HepG2 (cell line): Measurements from ENCODE around the gene ADCK2. TPM values are rescaled to one million over a fixed set of nuclear protein-coding genes. Genes with fewer than 3 reads are reported as not detected.

Experiments used
- DR1 ChIP-seq: sonication (generic); formaldehyde crosslinking; IDR thresholded peaks from 2 replicates; pipeline ENCODE4 v1.8.0; 2021; ENCODE audit warnings: mild to moderate bottlenecking, missing genetic modification reagents, inconsistent platforms
- E2F1 ChIP-seq: sonication (generic); formaldehyde crosslinking; IDR thresholded peaks from 2 replicates; pipeline ENCODE4 v1.5.0; 2020; ENCODE audit warnings: missing genetic modification reagents
- FIP1L1 ChIP-seq: fragments of 200-400 bp; formaldehyde crosslinking; IDR thresholded peaks from 2 replicates; pipeline ENCODE4 v1.6.1; 2018; ENCODE audit warnings: low read depth, mild to moderate bottlenecking, low read length, moderate library complexity, borderline replicate concordance; ENCODE audit not compliant: insufficient read depth
- HOXA5 ChIP-seq: sonication (generic); formaldehyde crosslinking; IDR thresholded peaks from 2 replicates; pipeline ENCODE4 v1.4.0; 2020; ENCODE audit warnings: missing genetic modification reagents
- MIER3 ChIP-seq: IDR thresholded peaks from 2 replicates; pipeline ENCODE4 v1.6.1; 2016; ENCODE audit warnings: missing compliant biosample characterization, borderline replicate concordance
- MXD4 ChIP-seq: IDR thresholded peaks from 2 replicates; pipeline ENCODE4 v1.6.1; 2016; ENCODE audit warnings: mild to moderate bottlenecking, missing biosample characterization, missing genetic modification reagents
- PAXIP1 ChIP-seq: sonication (generic); formaldehyde crosslinking; conservative IDR thresholded peaks from 2 replicates; pipeline ENCODE4 v1.4.0; 2020; ENCODE audit warnings: mild to moderate bottlenecking, missing genetic modification reagents, moderate library complexity
- RAD51 ChIP-seq: fragments of 450-650 bp; IDR thresholded peaks from 2 replicates; pipeline ENCODE4 v1.6.1; 2016; ENCODE audit warnings: borderline replicate concordance
- RERE ChIP-seq: IDR thresholded peaks from 2 replicates; pipeline ENCODE4 v1.6.1; 2016; ENCODE audit warnings: low read depth, missing genetic modification reagents, missing compliant biosample characterization
- RNF219 ChIP-seq: sonication (generic); formaldehyde crosslinking; IDR thresholded peaks from 2 replicates; pipeline ENCODE4 v1.5.0; 2020; ENCODE audit warnings: mild to moderate bottlenecking, missing genetic modification reagents
- ZNF530 ChIP-seq: sonication (generic); formaldehyde crosslinking; IDR thresholded peaks from 2 replicates; pipeline ENCODE4 v1.5.0; 2020; ENCODE audit warnings: low read depth, mild to moderate bottlenecking, missing genetic modification reagents
- ZNF569 ChIP-seq: sonication (generic); formaldehyde crosslinking; IDR thresholded peaks from 2 replicates; pipeline ENCODE4 v1.5.0; 2020; ENCODE audit warnings: mild to moderate bottlenecking, missing genetic modification reagents, moderate library complexity, borderline replicate concordance
- ZNF766 ChIP-seq: sonication (generic); formaldehyde crosslinking; IDR thresholded peaks from 2 replicates; pipeline ENCODE4 v1.5.0; 2020; ENCODE audit warnings: missing genetic modification reagents, borderline replicate concordance
- ZNF788 ChIP-seq: sonication (generic); formaldehyde crosslinking; IDR thresholded peaks from 2 replicates; pipeline ENCODE4 v1.5.0; 2020; ENCODE audit warnings: mild to moderate bottlenecking, missing genetic modification reagents, borderline replicate concordance
- ZNF790 ChIP-seq: sonication (generic); formaldehyde crosslinking; IDR thresholded peaks from 2 replicates; pipeline ENCODE4 v1.8.0; 2022; ENCODE audit warnings: missing genetic modification reagents, mild to moderate bottlenecking, borderline replicate concordance
- ZNF850 ChIP-seq: sonication (generic); formaldehyde crosslinking; conservative IDR thresholded peaks from 2 replicates; pipeline ENCODE4 v1.9.0; 2021; ENCODE audit warnings: mild to moderate bottlenecking, missing genetic modification reagents
- polyA plus RNA-seq, 8 experiments: library from polyadenylated mRNA; depleted of rRNA in 3 of 8; stranded (reverse) in 7 of 8; unstranded in 1 of 8; fragments of >200 nt; fragmentation: Illumina TruSeq in 4 of 8; extraction: Trizol in 4 of 8; gene quantifications; 2 replicates each; pipeline versions ENCODE4 v1.2.1 to v1.2.3, GENCODE V29; 2011 to 2016; ENCODE audit warnings: low read depth in 4 of 8, missing spikeins in 1 of 8, mixed read lengths in 1 of 8; ENCODE audit not compliant: insufficient read depth in 1 of 8
- total RNA-seq, 5 experiments: library from RNA; depleted of rRNA; stranded (reverse); fragments of >200 nt; fragmentation: Illumina TruSeq; extraction: Trizol; gene quantifications; 2 replicates each; pipeline ENCODE4 v1.2.3, GENCODE V29; 2016; ENCODE audit warnings: low read depth in 1 of 5

ADCK2 gene
- total and polyA plus RNA-seq, 2 of the 13 experiments (the other 11 are each of a cell fraction or from before 2014, with no cell fraction given): 8.6 to 18.8 TPM

- TF ChIP-seq RERE (no peak), ZNF790 (no peak; the same call in 1 of the 2 replicates), ZNF850 (CRISPR knock-in tag) (no peak; the same call in 1 of the 2 replicates), DR1 (CRISPR knock-in tag) (0 out of 2 replicates have a peak, but pooled peaks have one; percentile 17), ZNF530 (CRISPR knock-in tag) (no peak), ZNF788 (CRISPR knock-in tag) (peak; percentile 64), FIP1L1 (no peak), MIER3 (CRISPR knock-in tag) (no peak), HOXA5 (CRISPR knock-in tag) (peak; percentile 84; the same call in 1 of the 2 replicates), ZNF766 (peak; percentile 35; the same call in 1 of the 2 replicates), ZNF569 (CRISPR knock-in tag) (no peak), RNF219 (CRISPR knock-in tag) (no peak), MXD4 (peak; percentile 84), PAXIP1 (CRISPR knock-in tag) (peak; percentile 48), E2F1 (peak; percentile 75; the same call in 1 of the 2 replicates), RAD51 (no peak)
These were observed 24.1 kb downstream of the ADCK2 start, which contains the start of gene NDUFB2 (continued) for GRCh38 chr7:140696680-140697446.
